Measurements from ENCODE around the gene WDR27.

Gene WDR27

GRCh38 chr6:169661391-169661756 is 40.5 kb downstream of the WDR27 start:
- TF ChIP-seq GATA2 (IDR thresholded peaks at IDR 0.05; ENCODE audit: low read depth, low read length) = no peak
- TF ChIP-seq GATA3 (IDR thresholded peaks at IDR 0.05; ENCODE audit: low read depth, low read length) = no peak

- TF ChIP-seq GATA3 (IDR thresholded peaks at IDR 0.05; ENCODE audit: low read depth, low read length) = no peak
- TF ChIP-seq GATA2 (IDR thresholded peaks at IDR 0.05; ENCODE audit: low read depth, low read length) = no peak
These were observed 41.0 kb downstream of the WDR27 start for GRCh38 chr6:169660751-169661390.

- no peak for TF ChIP-seq GATA2 (IDR thresholded peaks at IDR 0.05; ENCODE audit: low read depth, low read length)
- TF ChIP-seq GATA3 (IDR thresholded peaks at IDR 0.05; ENCODE audit: low read depth, low read length) = no peak
These were observed 41.8 kb downstream of the WDR27 start for GRCh38 chr6:169659820-169660610.

GRCh38 chr6:169657284-169657610 is 44.6 kb downstream of the WDR27 start:
- no peak for TF ChIP-seq GATA3 (IDR thresholded peaks at IDR 0.05; ENCODE audit: low read depth, low read length)
- no peak for TF ChIP-seq GATA2 (IDR thresholded peaks at IDR 0.05; ENCODE audit: low read depth, low read length)

GRCh38 chr6:169656546-169657283 is 45.1 kb downstream of the WDR27 start:
- TF ChIP-seq GATA2 (IDR thresholded peaks at IDR 0.05; ENCODE audit: low read depth, low read length) (no peak), GATA3 (IDR thresholded peaks at IDR 0.05; ENCODE audit: low read depth, low read length) (no peak)

- TF ChIP-seq GATA2 (IDR thresholded peaks at IDR 0.05; ENCODE audit: low read depth, low read length) (no peak), GATA3 (IDR thresholded peaks at IDR 0.05; ENCODE audit: low read depth, low read length) (no peak)
These were observed 47.0 kb downstream of the WDR27 start for GRCh38 chr6:169654598-169655391.

GRCh38 chr6:169653691-169654090 is 48.1 kb downstream of the WDR27 start:
- TF ChIP-seq GATA3 (IDR thresholded peaks at IDR 0.05; ENCODE audit: low read depth, low read length) (no peak), GATA2 (IDR thresholded peaks at IDR 0.05; ENCODE audit: low read depth, low read length) (no peak)

- TF ChIP-seq GATA3 (IDR thresholded peaks at IDR 0.05; ENCODE audit: low read depth, low read length) (no peak), GATA2 (IDR thresholded peaks at IDR 0.05; ENCODE audit: low read depth, low read length) (no peak)
These were observed 48.9 kb downstream of the WDR27 start for GRCh38 chr6:169652896-169653295.

- TF ChIP-seq GATA2 (IDR thresholded peaks at IDR 0.05; ENCODE audit: low read depth, low read length) = no peak
- TF ChIP-seq GATA3 (IDR thresholded peaks at IDR 0.05; ENCODE audit: low read depth, low read length) = no peak
These were observed 50.3 kb downstream of the WDR27 start for GRCh38 chr6:169651498-169651897.

GRCh38 chr6:169650959-169651292 is 50.9 kb downstream of the WDR27 start:
- TF ChIP-seq GATA3 (IDR thresholded peaks at IDR 0.05; ENCODE audit: low read depth, low read length) (no peak), GATA2 (IDR thresholded peaks at IDR 0.05; ENCODE audit: low read depth, low read length) (no peak)

GRCh38 chr6:169650241-169650958 is 51.4 kb downstream of the WDR27 start:
- TF ChIP-seq GATA3 (IDR thresholded peaks at IDR 0.05; ENCODE audit: low read depth, low read length) (no peak), GATA2 (IDR thresholded peaks at IDR 0.05; ENCODE audit: low read depth, low read length) (no peak)

GRCh38 chr6:169648617-169649016 is 53.2 kb downstream of the WDR27 start:
- TF ChIP-seq GATA3 (IDR thresholded peaks at IDR 0.05; ENCODE audit: low read depth, low read length) = no peak
- TF ChIP-seq GATA2 (IDR thresholded peaks at IDR 0.05; ENCODE audit: low read depth, low read length) = no peak

GRCh38 chr6:169648092-169648491 is 53.7 kb downstream of the WDR27 start:
- TF ChIP-seq GATA2 (IDR thresholded peaks at IDR 0.05; ENCODE audit: low read depth, low read length) = no peak
- no peak for TF ChIP-seq GATA3 (IDR thresholded peaks at IDR 0.05; ENCODE audit: low read depth, low read length)
